NCI-H1930 (cell line): ENCODE measurements around the gene ZNF282.
"Not testable (repeated sequence)": the region's sequence is repeated elsewhere in the genome, so short reads cannot be mapped to it uniquely, and the experiment has no call there.

Experiments used
- DNase-seq, 2 experiments: peaks; one replicate each; lab custom pipeline; 2025; lab: John Stamatoyannopoulos, UW

Gene ZNF282

GRCh38 chr7:149225106-149225505 lies 29.8 kb downstream of the ZNF282 start:
- no peak for DNase-seq

GRCh38 chr7:149225656-149226055 lies 30.3 kb downstream of the ZNF282 start:
- DNase-seq, result no peak

- not testable (repeated sequence) for DNase-seq
Observed at GRCh38 chr7:149226366-149226765, 31.0 kb downstream of the ZNF282 start.

- DNase-seq, result no peak
Observed at GRCh38 chr7:149226840-149227494, 31.6 kb downstream of the ZNF282 start.

- DNase-seq, result no peak
Observed at GRCh38 chr7:149228831-149229471, 33.6 kb downstream of the ZNF282 start.

- no peak for DNase-seq
Observed at GRCh38 chr7:149229526-149229925, 34.2 kb downstream of the ZNF282 start.

GRCh38 chr7:149232362-149232761 lies 37.0 kb downstream of the ZNF282 start:
- no peak for DNase-seq

GRCh38 chr7:149233655-149234204 lies 38.4 kb downstream of the ZNF282 start:
- not testable (repeated sequence) for DNase-seq

- no peak for DNase-seq
Observed at GRCh38 chr7:149237502-149237901, 42.2 kb downstream of the ZNF282 start.

GRCh38 chr7:149238051-149238450 lies 42.7 kb downstream of the ZNF282 start:
- no peak for DNase-seq

GRCh38 chr7:149239345-149240143 lies 44.2 kb downstream of the ZNF282 start, which contains the start of gene ZNF212:
Gene ZNF212, plus strand, starts transcription at chr7:149239651. Its CDS starts 128 bp downstream, at chr7:149239779.
- peak; percentile 86 to 87 for DNase-seq

- DNase-seq, result no peak
Observed at GRCh38 chr7:149240637-149241036, 45.3 kb downstream of the ZNF282 start.

- no peak for DNase-seq
Observed at GRCh38 chr7:149241696-149242095, 46.4 kb downstream of the ZNF282 start.

GRCh38 chr7:149245244-149245643 lies 49.9 kb downstream of the ZNF282 start:
- no peak for DNase-seq

GRCh38 chr7:149245744-149246143 lies 50.4 kb downstream of the ZNF282 start:
- no peak for DNase-seq

GRCh38 chr7:149248777-149249176 lies 53.4 kb downstream of the ZNF282 start:
- no peak for DNase-seq

- DNase-seq, result not testable (repeated sequence)
Observed at GRCh38 chr7:149250151-149250550, 54.8 kb downstream of the ZNF282 start.

- not testable (repeated sequence) for DNase-seq
Observed at GRCh38 chr7:149251518-149251917, 56.2 kb downstream of the ZNF282 start.

- no peak for DNase-seq
Observed at GRCh38 chr7:149252378-149252777, 57.0 kb downstream of the ZNF282 start.

GRCh38 chr7:149253665-149254064 lies 58.3 kb downstream of the ZNF282 start:
- no peak for DNase-seq

- DNase-seq, result no peak
Observed at GRCh38 chr7:149254181-149254858, 59.0 kb downstream of the ZNF282 start.

- no peak for DNase-seq
Observed at GRCh38 chr7:149255174-149255573, 59.8 kb downstream of the ZNF282 start.
